Measurements from ENCODE around the gene LMNTD1. TPM values are rescaled to one million over a fixed set of nuclear protein-coding genes. Genes with fewer than 3 reads are reported as not detected.

The LMNTD1 gene
- total and polyA plus RNA-seq, 10 of the 15 experiments (the other 5 are each of a cell fraction or from before 2014, with no cell fraction given) = not detected

- FAIRE-seq = no peak
- ChIA-PET RAD21 (ENCODE audit: unreplicated experiment) (no interaction called here), SMC1A (ENCODE audit: uncharacterized antibody, unreplicated experiment) (no interaction called here), POLR2A (no interaction called here), CTCF (no interaction called here)
- no TSS peak for BruUV-seq (replicated peaks)
- Histone ChIP-seq H2AFZ (ENCODE audit: control insufficient read depth, low read depth, low read length) (no peak overlapping the region), H4K20me1 (ENCODE audit: control insufficient read depth, insufficient read depth) (no peaks in the 10 kb centered on the region), H3K36me3 (ENCODE audit: control insufficient read depth in 2 of 2, insufficient read depth in 2 of 2, low read length in 1 of 2) (no peaks in the 10 kb centered on the region), H3K27me3 (replicated peaks in 1 of 2; ENCODE audit: control insufficient read depth in 2 of 2, insufficient read depth in 2 of 2, low read length in 1 of 2) (no peaks in the 10 kb centered on the region; a peak in 1 of 4 replicates), H3K4me3 (no peak overlapping the region), H3K79me2 (ENCODE audit: control insufficient read depth, insufficient read depth, low read length) (no peaks in the 10 kb centered on the region), H3K9ac (ENCODE audit: control insufficient read depth, insufficient read depth, low read length) (no peak overlapping the region), H3K4me2 (ENCODE audit: control insufficient read depth, insufficient read depth) (no peak overlapping the region), H3K9me3 (replicated peaks; ENCODE audit: control insufficient read depth, insufficient read depth, low read length) (no peaks in the 10 kb centered on the region), H3K4me1 (ENCODE audit: control insufficient read depth, insufficient read depth, low read length) (no peaks in the 10 kb centered on the region), H3K27ac (ENCODE audit: control insufficient read depth, insufficient read depth) (no peak overlapping the region)
- DNase-seq (ENCODE audit: low read depth, low spot score) = no peak
- TF ChIP-seq HDAC2 (IDR thresholded peaks at IDR 0.05) (no peak), EGR1 (IDR thresholded peaks at IDR 0.05; ENCODE audit: borderline replicate concordance in 1 of 2, low read depth in 2 of 2, low read length in 2 of 2) (no peak), NR2C1 (IDR thresholded peaks at IDR 0.05) (no peak), NRF1 (conservative IDR thresholded peaks at IDR 0.05; ENCODE audit: low read depth, low read length) (no peak), E2F8 (IDR thresholded peaks at IDR 0.05; ENCODE audit: low read depth, partially characterized antibody) (no peak), SUZ12 (IDR thresholded peaks at IDR 0.05; ENCODE audit: unreplicated experiment) (no peak), NR2F1 (conservative IDR thresholded peaks at IDR 0.05) (no peak), NFIC (IDR thresholded peaks at IDR 0.05; ENCODE audit: low read depth, low read length) (no peak), YY1 (IDR thresholded peaks at IDR 0.05; ENCODE audit: low read depth, low read length) (no peak), TAF1 (IDR thresholded peaks at IDR 0.05; ENCODE audit: borderline replicate concordance, low read depth, low read length) (no peak), CBFB (IDR thresholded peaks at IDR 0.05; ENCODE audit: low read depth) (no peak), HSF1 (IDR thresholded peaks at IDR 0.05; ENCODE audit: low read depth, low read length) (no peak), E2F4 (IDR thresholded peaks at IDR 0.05; ENCODE audit: low read depth, low read length) (no peak), POLR2A (IDR thresholded peaks at IDR 0.05; ENCODE audit: low read depth, low read length) (no peak), USF1 (IDR thresholded peaks at IDR 0.05; ENCODE audit: borderline replicate concordance, extremely low read length, insufficient read depth, low read depth, low read length) (no peak), TBL1XR1 (IDR thresholded peaks at IDR 0.05; ENCODE audit: low read depth, low read length) (no peak)
- intact Hi-C loops (cut with micrococcal nuclease; ENCODE audit: unreplicated experiment) (no loop called here), in situ Hi-C loops (cut with MboI) (no loop called here)
- WGBS (ENCODE audit: insufficient coverage, insufficient replicate concordance, low lambda C conversion rate, missing lambda C conversion rate) = 80% methylated on average over 8 of the region's 8 CpGs
- ATAC-seq = no peak
Observed at GRCh38 chr12:25463521-25463920, 89.6 kb downstream of the LMNTD1 start.

All from GM12878 (cell line).